ENCODE results near the gene HYAL3. TPM values are rescaled to one million over a fixed set of nuclear protein-coding genes. Genes with fewer than 3 reads are reported as not detected.

HYAL3 gene
- total and polyA plus RNA-seq, 8 donors = 0.46 to 2.1 (median 0.77) TPM

- no peak for TF ChIP-seq CTCF (IDR thresholded peaks at IDR 0.05)
- Histone ChIP-seq H3K27me3 (no peaks in the 10 kb centered on the region), H3K4me1 (peaks cover 21 to 22% (median 21%) of the 10 kb centered on the region in 3 donors), H3K4me3 (no peak overlapping the region), H3K9me3 (no peaks in the 10 kb centered on the region), H3K27ac (no peak overlapping the region), H3K36me3 (no peaks in the 10 kb centered on the region)
- FAIRE-seq = no peak
- DNase-seq = peak in 2 of 6 donors; percentile 31 to 77
- 88 to 89% methylated on average over 18 of the region's 18 CpGs for WGBS, 2 donors
- no peak for ATAC-seq
- intact Hi-C loops (cut with DNase I) = no loop called here
Observed at GRCh38 chr3:50296721-50297383, 2.4 kb downstream of the HYAL3 start.

GRCh38 chr3:50295553-50296431, 3.4 kb downstream of the HYAL3 start:
- DNase-seq = no peak
- no peaks in the 10 kb centered on the region for H3K27me3 ChIP-seq
- H3K4me3 ChIP-seq = no peak overlapping the region
- intact Hi-C loops (cut with DNase I) = no loop called here
- FAIRE-seq = no peak
- ATAC-seq = no peak
- no peaks in the 10 kb centered on the region for H3K9me3 ChIP-seq
- H3K36me3 ChIP-seq = no peaks in the 10 kb centered on the region
- TF ChIP-seq CTCF (IDR thresholded peaks at IDR 0.05) = no peak
- 87 to 94% methylated on average over 8 of the region's 8 CpGs for WGBS, 2 donors
- H3K27ac ChIP-seq = no peak overlapping the region
- H3K4me1 ChIP-seq = peaks cover 21 to 27% (median 21%) of the 10 kb centered on the region in 3 donors

- FAIRE-seq (no peak), ATAC-seq (no peak), DNase-seq (peak in 2 of 6 donors; percentile 27 to 75)
- H3K4me1 ChIP-seq = peaks cover 14 to 18% (median 16%) of the 10 kb centered on the region in 3 donors
- H3K4me3 ChIP-seq = no peak overlapping the region
- no peaks in the 10 kb centered on the region for H3K9me3 ChIP-seq
- 91 to 93% methylated on average over 21 to 22 of the region's 22 CpGs for WGBS, 2 donors
- intact Hi-C loops (cut with DNase I) = no loop called here
- TF ChIP-seq CTCF (IDR thresholded peaks at IDR 0.05) = no peak
- H3K27me3 ChIP-seq = no peaks in the 10 kb centered on the region
- peaks cover 0 to 4% (median 4%) of the 10 kb centered on the region in 3 donors for H3K36me3 ChIP-seq
- H3K27ac ChIP-seq = no peak overlapping the region
Observed at GRCh38 chr3:50294492-50295403, 4.5 kb downstream of the HYAL3 start.

- Histone ChIP-seq H3K4me1 (peaks cover 14 to 16% (median 16%) of the 10 kb centered on the region in 3 donors), H3K4me3 (no peak overlapping the region), H3K9me3 (no peaks in the 10 kb centered on the region), H3K27me3 (no peaks in the 10 kb centered on the region), H3K36me3 (peaks cover 0 to 10% (median 7%) of the 10 kb centered on the region in 3 donors), H3K27ac (no peak overlapping the region)
- WGBS, 2 donors = 87 to 93% methylated on average over 4 of the region's 4 CpGs
- TF ChIP-seq CTCF (IDR thresholded peaks at IDR 0.05) = no peak
- FAIRE-seq = no peak
- intact Hi-C loops (cut with DNase I) = no loop called here
- ATAC-seq = no peak
- no peak for DNase-seq
Observed at GRCh38 chr3:50294089-50294488, 5.1 kb downstream of the HYAL3 start.

Measured in pancreas (tissue), 10 donors.